Mucosa of descending colon (tissue), 3 donors: ENCODE data around the gene AMY2A. TPM values are rescaled to one million over a fixed set of nuclear protein-coding genes. Genes with fewer than 3 reads are reported as not detected.

Source experiments
- total RNA-seq, 3 donors: library from RNA; stranded (reverse); fragmentation: NEBNext Ultra II Directional in 2 of 3; extraction: Animal tissue kit (Norgen Biotek cat#: 25700) in 2 of 3; gene quantifications; one replicate each; pipeline versions ENCODE4 v1.2.1 to v1.2.4, GENCODE V29; 2021 to 2023
- donor health status: DM: no; HTN: no; CAD: no; lungs with moderate emphysema.
- donor health status: DM: no; HTN: no; CAD: no.
- donor health status: DM: no; HTN: yes; CAD: no.

The AMY2A gene
- total RNA-seq, 3 donors from 2014 or later, result 0.76 TPM; not detected in 2

Other genes starting within 250 kb of the AMY2A start
- 10 to 100 TPM; 25.0 to 37.4 (median 32.2) TPM for gene RNPC3, start 91.7 kb upstream of the AMY2A start, total RNA-seq
- gene AMY2B, start 45.8 kb upstream of the AMY2A start, total RNA-seq, result 10 to 100 TPM; 11.6 to 31.6 (median 21.2) TPM
- not detected for gene AMY1A, start 38.3 kb downstream of the AMY2A start, total RNA-seq
- not detected for gene AMY1B, start 78.8 kb downstream of the AMY2A start, total RNA-seq
- gene AMY1C, start 132.5 kb downstream of the AMY2A start, total RNA-seq, result not detected